ENCODE results near the gene RDX.

RDX gene

GRCh38 chr11:110268441-110268840, 28.0 kb downstream of the RDX start:
- Histone ChIP-seq H3K9ac (ENCODE audit: low read depth, low read length, poor library complexity, severe bottlenecking) (no peak overlapping the region), H3F3A (ENCODE audit: low read depth) (no peaks in the 10 kb centered on the region), H4K20me1 (ENCODE audit: insufficient read depth, low read length, poor library complexity, severe bottlenecking) (peaks cover 15% of the 10 kb centered on the region), H3K4me1 (ENCODE audit: insufficient read depth, low read length, poor library complexity, severe bottlenecking) (no peaks in the 10 kb centered on the region), H3K27me3 (ENCODE audit: insufficient read depth, low read length, poor library complexity, severe bottlenecking) (no peaks in the 10 kb centered on the region), H3K4me3 (ENCODE audit: low read length, poor library complexity, severe bottlenecking) (no peak overlapping the region), H3K4me2 (ENCODE audit: low read depth, low read length, poor library complexity, severe bottlenecking) (no peak overlapping the region), H2AFZ (ENCODE audit: low read length) (no peak overlapping the region), H3K36me3 (ENCODE audit: insufficient read depth, low read length) (peaks cover 47% of the 10 kb centered on the region), H3K9me3 (ENCODE audit: insufficient read depth, low read depth, low read length) (no peaks in the 10 kb centered on the region), H3K79me2 (ENCODE audit: insufficient read depth, low read length) (peaks cover 25% of the 10 kb centered on the region; the same call in 1 of the 2 replicates), H3K9me2 (replicated peaks; ENCODE audit: low read depth, low read length) (no peaks in the 10 kb centered on the region)
- TF ChIP-seq CTCF (conservative IDR thresholded peaks at IDR 0.05; ENCODE audit: low read length) = no peak
- TF ChIP-seq EZH2phosphoT487 (IDR thresholded peaks at IDR 0.05; ENCODE audit: borderline replicate concordance) = no peak

GRCh38 chr11:110262072-110262403, 34.4 kb downstream of the RDX start:
- H3K36me3 ChIP-seq (ENCODE audit: insufficient read depth, low read length) = peaks cover 51% of the 10 kb centered on the region; the same call in 1 of the 2 replicates

GRCh38 chr11:110261195-110262071, 35.0 kb downstream of the RDX start:
- H3K9ac ChIP-seq (ENCODE audit: low read depth, low read length, poor library complexity, severe bottlenecking) = no peak overlapping the region

More at GRCh38 chr11:110262072-110262403, 34.4 kb downstream of the RDX start:
- Histone ChIP-seq H3K9me2 (replicated peaks; ENCODE audit: low read depth, low read length) (no peaks in the 10 kb centered on the region), H4K20me1 (ENCODE audit: insufficient read depth, low read length, poor library complexity, severe bottlenecking) (peaks cover 5% of the 10 kb centered on the region), H2AFZ (ENCODE audit: low read length) (no peak overlapping the region), H3K4me1 (ENCODE audit: insufficient read depth, low read length, poor library complexity, severe bottlenecking) (no peaks in the 10 kb centered on the region), H3K27me3 (ENCODE audit: insufficient read depth, low read length, poor library complexity, severe bottlenecking) (no peaks in the 10 kb centered on the region), H3K9me3 (ENCODE audit: insufficient read depth, low read depth, low read length) (no peaks in the 10 kb centered on the region), H3K9ac (ENCODE audit: low read depth, low read length, poor library complexity, severe bottlenecking) (no peak overlapping the region), H3K79me2 (ENCODE audit: insufficient read depth, low read length) (peaks cover 12% of the 10 kb centered on the region; the same call in 1 of the 2 replicates), H3F3A (ENCODE audit: low read depth) (no peaks in the 10 kb centered on the region), H3K4me3 (ENCODE audit: low read length, poor library complexity, severe bottlenecking) (no peak overlapping the region), H3K4me2 (ENCODE audit: low read depth, low read length, poor library complexity, severe bottlenecking) (no peak overlapping the region)
- TF ChIP-seq CTCF (conservative IDR thresholded peaks at IDR 0.05; ENCODE audit: low read length) (no peak), EZH2phosphoT487 (IDR thresholded peaks at IDR 0.05; ENCODE audit: borderline replicate concordance) (no peak)

More at GRCh38 chr11:110261195-110262071, 35.0 kb downstream of the RDX start:
- TF ChIP-seq CTCF (conservative IDR thresholded peaks at IDR 0.05; ENCODE audit: low read length) = no peak
- no peak for TF ChIP-seq EZH2phosphoT487 (IDR thresholded peaks at IDR 0.05; ENCODE audit: borderline replicate concordance)
- Histone ChIP-seq H3K4me1 (ENCODE audit: insufficient read depth, low read length, poor library complexity, severe bottlenecking) (no peaks in the 10 kb centered on the region), H3K36me3 (ENCODE audit: insufficient read depth, low read length) (peaks cover 56% of the 10 kb centered on the region), H3K9me2 (replicated peaks; ENCODE audit: low read depth, low read length) (no peaks in the 10 kb centered on the region), H3K4me2 (ENCODE audit: low read depth, low read length, poor library complexity, severe bottlenecking) (no peak overlapping the region), H4K20me1 (ENCODE audit: insufficient read depth, low read length, poor library complexity, severe bottlenecking) (peaks cover 3% of the 10 kb centered on the region), H3K79me2 (ENCODE audit: insufficient read depth, low read length) (peaks cover 7% of the 10 kb centered on the region; the same call in 1 of the 2 replicates), H3K4me3 (ENCODE audit: low read length, poor library complexity, severe bottlenecking) (no peak overlapping the region), H3K27me3 (ENCODE audit: insufficient read depth, low read length, poor library complexity, severe bottlenecking) (no peaks in the 10 kb centered on the region), H3F3A (ENCODE audit: low read depth) (no peaks in the 10 kb centered on the region), H2AFZ (ENCODE audit: low read length) (no peak overlapping the region), H3K9me3 (ENCODE audit: insufficient read depth, low read depth, low read length) (no peaks in the 10 kb centered on the region)
